Measurements from ENCODE around the gene SH3BP1. TPM values are rescaled to one million over a fixed set of nuclear protein-coding genes. Genes with fewer than 3 reads are reported as not detected.

Gene SH3BP1
- total and polyA plus RNA-seq, 2 of the 8 experiments (the other 6 are each of a cell fraction or from before 2014, with no cell fraction given) = 23.9 to 40.3 TPM

- TF ChIP-seq, protein P1, sequence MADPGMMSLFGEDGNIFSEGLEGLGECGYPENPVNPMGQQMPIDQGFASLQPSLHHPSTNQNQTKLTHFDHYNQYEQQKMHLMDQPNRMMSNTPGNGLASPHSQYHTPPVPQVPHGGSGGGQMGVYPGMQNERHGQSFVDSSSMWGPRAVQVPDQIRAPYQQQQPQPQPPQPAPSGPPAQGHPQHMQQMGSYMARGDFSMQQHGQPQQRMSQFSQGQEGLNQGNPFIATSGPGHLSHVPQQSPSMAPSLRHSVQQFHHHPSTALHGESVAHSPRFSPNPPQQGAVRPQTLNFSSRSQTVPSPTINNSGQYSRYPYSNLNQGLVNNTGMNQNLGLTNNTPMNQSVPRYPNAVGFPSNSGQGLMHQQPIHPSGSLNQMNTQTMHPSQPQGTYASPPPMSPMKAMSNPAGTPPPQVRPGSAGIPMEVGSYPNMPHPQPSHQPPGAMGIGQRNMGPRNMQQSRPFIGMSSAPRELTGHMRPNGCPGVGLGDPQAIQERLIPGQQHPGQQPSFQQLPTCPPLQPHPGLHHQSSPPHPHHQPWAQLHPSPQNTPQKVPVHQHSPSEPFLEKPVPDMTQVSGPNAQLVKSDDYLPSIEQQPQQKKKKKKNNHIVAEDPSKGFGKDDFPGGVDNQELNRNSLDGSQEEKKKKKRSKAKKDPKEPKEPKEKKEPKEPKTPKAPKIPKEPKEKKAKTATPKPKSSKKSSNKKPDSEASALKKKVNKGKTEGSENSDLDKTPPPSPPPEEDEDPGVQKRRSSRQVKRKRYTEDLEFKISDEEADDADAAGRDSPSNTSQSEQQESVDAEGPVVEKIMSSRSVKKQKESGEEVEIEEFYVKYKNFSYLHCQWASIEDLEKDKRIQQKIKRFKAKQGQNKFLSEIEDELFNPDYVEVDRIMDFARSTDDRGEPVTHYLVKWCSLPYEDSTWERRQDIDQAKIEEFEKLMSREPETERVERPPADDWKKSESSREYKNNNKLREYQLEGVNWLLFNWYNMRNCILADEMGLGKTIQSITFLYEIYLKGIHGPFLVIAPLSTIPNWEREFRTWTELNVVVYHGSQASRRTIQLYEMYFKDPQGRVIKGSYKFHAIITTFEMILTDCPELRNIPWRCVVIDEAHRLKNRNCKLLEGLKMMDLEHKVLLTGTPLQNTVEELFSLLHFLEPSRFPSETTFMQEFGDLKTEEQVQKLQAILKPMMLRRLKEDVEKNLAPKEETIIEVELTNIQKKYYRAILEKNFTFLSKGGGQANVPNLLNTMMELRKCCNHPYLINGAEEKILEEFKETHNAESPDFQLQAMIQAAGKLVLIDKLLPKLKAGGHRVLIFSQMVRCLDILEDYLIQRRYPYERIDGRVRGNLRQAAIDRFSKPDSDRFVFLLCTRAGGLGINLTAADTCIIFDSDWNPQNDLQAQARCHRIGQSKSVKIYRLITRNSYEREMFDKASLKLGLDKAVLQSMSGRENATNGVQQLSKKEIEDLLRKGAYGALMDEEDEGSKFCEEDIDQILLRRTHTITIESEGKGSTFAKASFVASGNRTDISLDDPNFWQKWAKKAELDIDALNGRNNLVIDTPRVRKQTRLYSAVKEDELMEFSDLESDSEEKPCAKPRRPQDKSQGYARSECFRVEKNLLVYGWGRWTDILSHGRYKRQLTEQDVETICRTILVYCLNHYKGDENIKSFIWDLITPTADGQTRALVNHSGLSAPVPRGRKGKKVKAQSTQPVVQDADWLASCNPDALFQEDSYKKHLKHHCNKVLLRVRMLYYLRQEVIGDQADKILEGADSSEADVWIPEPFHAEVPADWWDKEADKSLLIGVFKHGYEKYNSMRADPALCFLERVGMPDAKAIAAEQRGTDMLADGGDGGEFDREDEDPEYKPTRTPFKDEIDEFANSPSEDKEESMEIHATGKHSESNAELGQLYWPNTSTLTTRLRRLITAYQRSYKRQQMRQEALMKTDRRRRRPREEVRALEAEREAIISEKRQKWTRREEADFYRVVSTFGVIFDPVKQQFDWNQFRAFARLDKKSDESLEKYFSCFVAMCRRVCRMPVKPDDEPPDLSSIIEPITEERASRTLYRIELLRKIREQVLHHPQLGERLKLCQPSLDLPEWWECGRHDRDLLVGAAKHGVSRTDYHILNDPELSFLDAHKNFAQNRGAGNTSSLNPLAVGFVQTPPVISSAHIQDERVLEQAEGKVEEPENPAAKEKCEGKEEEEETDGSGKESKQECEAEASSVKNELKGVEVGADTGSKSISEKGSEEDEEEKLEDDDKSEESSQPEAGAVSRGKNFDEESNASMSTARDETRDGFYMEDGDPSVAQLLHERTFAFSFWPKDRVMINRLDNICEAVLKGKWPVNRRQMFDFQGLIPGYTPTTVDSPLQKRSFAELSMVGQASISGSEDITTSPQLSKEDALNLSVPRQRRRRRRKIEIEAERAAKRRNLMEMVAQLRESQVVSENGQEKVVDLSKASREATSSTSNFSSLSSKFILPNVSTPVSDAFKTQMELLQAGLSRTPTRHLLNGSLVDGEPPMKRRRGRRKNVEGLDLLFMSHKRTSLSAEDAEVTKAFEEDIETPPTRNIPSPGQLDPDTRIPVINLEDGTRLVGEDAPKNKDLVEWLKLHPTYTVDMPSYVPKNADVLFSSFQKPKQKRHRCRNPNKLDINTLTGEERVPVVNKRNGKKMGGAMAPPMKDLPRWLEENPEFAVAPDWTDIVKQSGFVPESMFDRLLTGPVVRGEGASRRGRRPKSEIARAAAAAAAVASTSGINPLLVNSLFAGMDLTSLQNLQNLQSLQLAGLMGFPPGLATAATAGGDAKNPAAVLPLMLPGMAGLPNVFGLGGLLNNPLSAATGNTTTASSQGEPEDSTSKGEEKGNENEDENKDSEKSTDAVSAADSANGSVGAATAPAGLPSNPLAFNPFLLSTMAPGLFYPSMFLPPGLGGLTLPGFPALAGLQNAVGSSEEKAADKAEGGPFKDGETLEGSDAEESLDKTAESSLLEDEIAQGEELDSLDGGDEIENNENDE (IDR thresholded peaks at IDR 0.05; ENCODE audit: insufficient replicate concordance, low read length) = no peak
- TF ChIP-seq KDM5A (IDR thresholded peaks at IDR 0.05; ENCODE audit: low read length) = no peak
- no peak for TF ChIP-seq TAF1 (IDR thresholded peaks at IDR 0.05; ENCODE audit: low read depth, low read length)
- TF ChIP-seq CHD2 (IDR thresholded peaks at IDR 0.05; ENCODE audit: low read length) = no peak
- no peak for TF ChIP-seq RAD21 (IDR thresholded peaks at IDR 0.05 in 1 of 2, conservative IDR thresholded peaks at IDR 0.05 in 1 of 2; ENCODE audit: low read depth in 2 of 2, low read length in 2 of 2)
- no peak for TF ChIP-seq EGR1 (IDR thresholded peaks at IDR 0.05; ENCODE audit: borderline replicate concordance, low read depth, low read length)
- TF ChIP-seq, protein P2, sequence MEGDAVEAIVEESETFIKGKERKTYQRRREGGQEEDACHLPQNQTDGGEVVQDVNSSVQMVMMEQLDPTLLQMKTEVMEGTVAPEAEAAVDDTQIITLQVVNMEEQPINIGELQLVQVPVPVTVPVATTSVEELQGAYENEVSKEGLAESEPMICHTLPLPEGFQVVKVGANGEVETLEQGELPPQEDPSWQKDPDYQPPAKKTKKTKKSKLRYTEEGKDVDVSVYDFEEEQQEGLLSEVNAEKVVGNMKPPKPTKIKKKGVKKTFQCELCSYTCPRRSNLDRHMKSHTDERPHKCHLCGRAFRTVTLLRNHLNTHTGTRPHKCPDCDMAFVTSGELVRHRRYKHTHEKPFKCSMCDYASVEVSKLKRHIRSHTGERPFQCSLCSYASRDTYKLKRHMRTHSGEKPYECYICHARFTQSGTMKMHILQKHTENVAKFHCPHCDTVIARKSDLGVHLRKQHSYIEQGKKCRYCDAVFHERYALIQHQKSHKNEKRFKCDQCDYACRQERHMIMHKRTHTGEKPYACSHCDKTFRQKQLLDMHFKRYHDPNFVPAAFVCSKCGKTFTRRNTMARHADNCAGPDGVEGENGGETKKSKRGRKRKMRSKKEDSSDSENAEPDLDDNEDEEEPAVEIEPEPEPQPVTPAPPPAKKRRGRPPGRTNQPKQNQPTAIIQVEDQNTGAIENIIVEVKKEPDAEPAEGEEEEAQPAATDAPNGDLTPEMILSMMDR (IDR thresholded peaks at IDR 0.05; ENCODE audit: control extremely low read depth in 1 of 3, insufficient read depth in 1 of 3, low read depth in 1 of 3, low read length in 3 of 3) = no peak
- no peak for TF ChIP-seq USF2 (IDR thresholded peaks at IDR 0.05; ENCODE audit: low read length)
These were observed 8.5 kb downstream of the SH3BP1 start (continued) for GRCh38 chr22:37647928-37648327.

All from H1 (cell line).